GM13976 (cell line): ENCODE measurements around the gene APOBEC3H.

Experiments used
- DNase-seq: peaks from one replicate; pipeline ENCODE4 v3.0.0; 2012; ENCODE audit warnings: low spot score
- CTCF ChIP-seq: IDR thresholded peaks from 2 replicates; pipeline ENCODE4 v1.5.1; 2012; ENCODE audit warnings: borderline replicate concordance, mild to moderate bottlenecking; ENCODE audit not compliant: insufficient read depth; ENCODE audit errors: extremely low read depth, missing control alignments, control extremely low read depth
- in situ Hi-C: fragments of 300-500 bp; cut with MboI; formaldehyde crosslinking; loops from one replicate; pipeline ENCODE4 v1.12.0; 2022; ENCODE audit warnings: low sequenced_read_pairs, mixed read lengths, inconsistent platforms; ENCODE audit not compliant: unreplicated experiment

APOBEC3H gene

GRCh38 chr22:39095971-39096370 lies 1.1 kb upstream of the APOBEC3H start:
- TF ChIP-seq CTCF: no peak
- in situ Hi-C loops: no loop called here
- DNase-seq: no peak

DNA sequence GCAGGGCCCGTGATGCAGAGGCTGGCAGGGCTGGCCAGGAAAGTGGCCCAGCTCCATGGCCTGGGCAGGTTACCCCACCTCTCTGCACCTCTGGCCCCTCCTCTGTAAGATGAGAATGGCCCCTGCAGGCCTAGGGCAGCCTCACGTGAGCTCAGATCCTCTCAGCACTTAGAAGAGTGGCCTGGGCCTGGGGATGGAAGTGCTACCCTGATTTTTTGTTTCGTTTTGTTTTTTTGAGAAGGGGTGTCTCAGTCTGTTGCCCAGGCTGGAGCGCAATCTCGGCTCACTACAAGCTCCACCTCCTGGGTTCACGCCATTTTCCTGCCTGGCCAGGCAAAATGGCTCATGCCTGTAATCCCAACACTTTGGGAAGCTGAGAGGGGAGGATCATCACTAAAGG lies 982 bp downstream of the APOBEC3H start:
- peak; percentile 60 for DNase-seq
- in situ Hi-C loops: no loop called here
- TF ChIP-seq CTCF: no peak

GRCh38 chr22:39098576-39098975 lies 1.5 kb downstream of the APOBEC3H start:
- in situ Hi-C loops: no loop called here
- DNase-seq: peak; percentile 38
- TF ChIP-seq CTCF: no peak

- no peak for DNase-seq
- in situ Hi-C loops: no loop called here
These were observed 4.2 kb downstream of the APOBEC3H start for GRCh38 chr22:39101226-39101625.

DNA sequence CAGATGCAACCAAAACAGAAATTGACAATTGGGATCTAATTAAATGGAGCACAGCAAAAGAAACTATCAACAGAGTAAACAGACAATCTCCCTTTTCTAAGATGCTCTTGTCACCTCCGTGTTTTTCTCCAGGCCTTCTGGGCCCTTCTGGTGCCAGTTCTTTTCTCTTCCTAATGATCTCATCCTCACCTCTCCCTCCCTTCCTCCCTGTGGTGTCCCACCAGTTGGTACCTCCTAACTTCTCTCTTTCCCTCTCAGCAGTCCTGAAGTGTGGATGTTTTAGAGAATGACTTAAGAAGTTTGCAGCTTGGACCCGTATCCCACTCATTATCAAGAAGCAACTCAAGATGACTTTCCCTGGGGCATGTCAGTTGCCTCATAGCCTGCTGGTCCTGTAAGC lies 6.4 kb downstream of the APOBEC3H start:
- in situ Hi-C loops: no loop called here
- DNase-seq: no peak
- TF ChIP-seq CTCF: no peak

More at GRCh38 chr22:39101226-39101625, 4.2 kb downstream of the APOBEC3H start:
- TF ChIP-seq CTCF: no peak

- DNase-seq: no peak
- in situ Hi-C loops: no loop called here
- TF ChIP-seq CTCF: no peak
These were observed 9.3 kb downstream of the APOBEC3H start for GRCh38 chr22:39106326-39106725.

DNA sequence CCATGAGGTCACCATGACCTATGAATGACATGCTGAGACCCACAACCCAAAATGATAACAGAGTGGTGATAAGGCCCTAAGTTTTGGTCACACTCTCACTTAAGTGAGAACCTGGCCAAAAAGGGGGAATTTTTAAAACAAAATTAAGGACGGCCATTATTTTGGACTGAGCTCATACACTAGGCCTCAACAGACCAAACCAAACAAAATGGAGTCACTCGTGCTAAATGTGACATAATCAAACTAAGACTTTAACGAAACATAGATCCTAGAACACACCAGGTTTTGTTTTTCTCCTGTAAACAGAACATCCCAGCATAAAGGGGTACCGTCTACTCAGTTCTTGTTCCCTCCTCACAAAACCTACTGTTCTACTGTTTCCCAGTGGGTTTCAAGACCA lies 11.4 kb downstream of the APOBEC3H start:
- in situ Hi-C loops: no loop called here

More for the DNA sequence above, 11.4 kb downstream of the APOBEC3H start:
- DNase-seq: no peak
- no peak for TF ChIP-seq CTCF
